Activated naive CD8-positive, alpha-beta T cell treated with anti-CD3 and anti-CD28 coated beads, Interleukin-2, amount 50 U/mL, for 24 hours (primary cell): ENCODE data around the gene PLEKHA7.
A peak's percentile ranks its signal among the peaks of the same experiment; 100 is the strongest.

Source experiments
- ATAC-seq: fragments of 150-1000 bp; cut with Tn5 transposase; one replicate; pipeline ENCODE4 v1.10.0; 2021
- DNase-seq: peaks from one replicate; pipeline ENCODE4 v3.0.0; 2021
- H3K27ac Mint-ChIP-seq: one replicate; pipeline ENCODE4 v1.8.0; 2021; ENCODE audit warnings: mild to moderate bottlenecking, mixed read lengths
- H3K27me3 Mint-ChIP-seq: one replicate; pipeline ENCODE4 v1.8.0; 2021; ENCODE audit warnings: mixed read lengths
- H3K36me3 Mint-ChIP-seq: one replicate; pipeline ENCODE4 v1.8.0; 2021; ENCODE audit warnings: low read depth, mixed read lengths
- H3K4me1 Mint-ChIP-seq: one replicate; pipeline ENCODE4 v1.8.0; 2021; ENCODE audit warnings: mixed read lengths
- H3K4me3 Mint-ChIP-seq: one replicate; pipeline ENCODE4 v1.8.0; 2021; ENCODE audit warnings: mild to moderate bottlenecking, moderate library complexity, mixed read lengths
- H3K9me3 Mint-ChIP-seq: one replicate; pipeline ENCODE4 v1.8.0; 2021; ENCODE audit warnings: mixed read lengths

Gene PLEKHA7

DNA sequence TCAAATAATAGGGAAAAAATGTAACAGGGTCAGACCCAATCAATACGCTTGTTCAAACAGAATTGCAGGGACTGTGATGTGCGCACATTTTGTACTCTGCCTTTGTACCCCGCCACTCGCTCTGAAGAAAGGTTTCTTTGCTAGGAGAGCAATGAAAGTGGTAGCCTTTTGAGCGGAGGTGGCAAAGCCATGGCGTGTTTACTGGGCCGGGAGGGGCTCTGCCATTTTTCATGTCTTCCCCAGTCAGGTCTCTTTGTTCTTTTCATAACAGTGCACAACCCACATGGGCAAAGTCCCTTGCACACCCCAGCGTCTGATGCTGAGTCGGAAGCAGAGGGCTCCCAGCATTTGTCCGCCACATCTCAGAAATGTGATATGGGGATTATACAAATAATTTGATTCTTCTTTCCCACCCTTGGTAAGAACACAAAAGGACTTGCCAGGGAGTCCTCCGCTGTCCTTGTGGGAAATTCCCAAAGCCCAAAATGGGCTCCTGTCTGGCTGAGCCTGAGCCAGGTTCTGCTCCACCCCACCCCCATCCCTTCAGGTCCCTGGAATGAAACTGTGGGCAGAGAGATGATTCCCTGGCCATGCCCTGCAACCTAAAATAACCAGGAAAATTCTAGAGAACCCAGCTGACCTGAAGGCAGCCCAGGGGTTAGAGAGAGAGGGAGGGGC is 239.1 kb downstream of the PLEKHA7 start:
- Mint-ChIP-seq H3K9me3 (no peaks in the 10 kb centered on the region), H3K36me3 (no peaks in the 10 kb centered on the region), H3K4me3 (no peak overlapping the region), H3K27ac (no peak overlapping the region), H3K4me1 (no peaks in the 10 kb centered on the region), H3K27me3 (peaks cover 2% of the 10 kb centered on the region)
- DNase-seq (no peak), ATAC-seq (no peak)

DNA sequence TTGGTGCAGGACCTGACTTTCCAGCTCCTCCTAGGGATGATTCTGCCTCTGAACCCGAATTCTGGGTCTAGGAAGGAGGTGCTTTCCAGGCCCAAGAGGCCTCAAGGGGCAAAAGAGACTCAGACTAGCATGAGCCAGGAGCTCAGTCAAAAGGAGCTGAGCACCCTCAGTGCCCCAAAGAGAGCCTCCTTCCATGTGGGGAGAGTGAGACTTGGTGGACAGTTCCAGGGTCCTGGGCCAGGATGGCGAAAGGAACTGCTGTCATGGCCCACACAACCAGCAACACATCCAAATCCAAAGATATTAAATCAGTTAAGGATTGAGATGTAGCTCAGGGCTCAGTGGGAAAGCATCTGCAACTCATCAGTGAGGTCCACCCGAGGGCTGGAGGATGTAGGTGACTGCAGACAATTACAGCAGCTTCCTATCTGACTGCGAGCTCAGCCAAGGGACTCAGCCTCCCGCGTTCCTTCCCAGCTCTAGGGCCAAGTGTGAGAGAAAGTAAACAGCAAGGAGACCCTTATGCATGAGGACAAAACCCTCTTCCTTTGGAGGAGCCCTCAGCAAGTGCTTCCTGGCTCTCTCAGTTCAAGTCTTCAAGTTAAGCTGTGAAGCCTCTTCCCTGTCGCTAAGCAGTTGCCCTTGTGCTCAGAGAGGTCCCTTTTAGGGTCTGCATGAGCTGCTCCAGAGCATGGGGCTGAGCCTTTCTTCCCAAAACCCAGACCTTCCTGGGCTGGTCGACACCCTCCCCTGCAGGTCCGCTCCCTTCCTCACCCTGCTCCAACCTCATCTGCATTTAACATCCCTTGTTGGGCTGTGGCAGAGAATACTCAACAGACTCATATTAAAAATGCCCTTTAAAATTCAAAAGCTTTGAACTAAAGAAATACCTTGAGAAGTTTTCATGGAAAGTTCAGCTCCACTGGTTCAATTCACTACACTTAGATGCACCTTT is 240.0 kb downstream of the PLEKHA7 start:
- no peaks in the 10 kb centered on the region for H3K4me1 Mint-ChIP-seq

DNA sequence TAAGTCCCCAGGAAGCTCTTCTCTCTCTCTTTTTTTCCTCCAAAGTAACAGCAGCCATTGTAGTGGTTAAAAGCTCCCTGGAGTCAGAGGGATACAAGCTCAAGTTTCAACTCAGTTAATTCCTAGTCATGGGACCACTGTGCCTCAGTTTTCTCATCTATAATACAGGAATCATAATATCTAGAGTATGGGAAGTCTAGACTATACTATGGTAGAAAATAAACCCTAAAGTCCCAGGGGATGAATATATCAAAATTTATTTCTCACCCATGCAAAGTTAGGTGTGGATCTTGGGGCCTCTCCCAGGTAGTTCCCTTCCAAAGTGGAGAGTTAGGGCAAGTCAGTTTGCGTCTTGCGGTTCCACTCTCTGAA is 242.1 kb downstream of the PLEKHA7 start:
- Mint-ChIP-seq H3K27ac (no peak overlapping the region), H3K4me3 (no peak overlapping the region), H3K4me1 (no peaks in the 10 kb centered on the region), H3K27me3 (peaks cover 2% of the 10 kb centered on the region), H3K9me3 (no peaks in the 10 kb centered on the region), H3K36me3 (no peaks in the 10 kb centered on the region)
- DNase-seq (no peak), ATAC-seq (no peak)

More for the DNA sequence above, 240.0 kb downstream of the PLEKHA7 start:
- H3K36me3 Mint-ChIP-seq = no peaks in the 10 kb centered on the region
- ATAC-seq (no peak), DNase-seq (no peak)
- H3K27ac Mint-ChIP-seq = no peak overlapping the region
- no peaks in the 10 kb centered on the region for H3K9me3 Mint-ChIP-seq
- H3K4me3 Mint-ChIP-seq = no peak overlapping the region
- peaks cover 2% of the 10 kb centered on the region for H3K27me3 Mint-ChIP-seq

DNA sequence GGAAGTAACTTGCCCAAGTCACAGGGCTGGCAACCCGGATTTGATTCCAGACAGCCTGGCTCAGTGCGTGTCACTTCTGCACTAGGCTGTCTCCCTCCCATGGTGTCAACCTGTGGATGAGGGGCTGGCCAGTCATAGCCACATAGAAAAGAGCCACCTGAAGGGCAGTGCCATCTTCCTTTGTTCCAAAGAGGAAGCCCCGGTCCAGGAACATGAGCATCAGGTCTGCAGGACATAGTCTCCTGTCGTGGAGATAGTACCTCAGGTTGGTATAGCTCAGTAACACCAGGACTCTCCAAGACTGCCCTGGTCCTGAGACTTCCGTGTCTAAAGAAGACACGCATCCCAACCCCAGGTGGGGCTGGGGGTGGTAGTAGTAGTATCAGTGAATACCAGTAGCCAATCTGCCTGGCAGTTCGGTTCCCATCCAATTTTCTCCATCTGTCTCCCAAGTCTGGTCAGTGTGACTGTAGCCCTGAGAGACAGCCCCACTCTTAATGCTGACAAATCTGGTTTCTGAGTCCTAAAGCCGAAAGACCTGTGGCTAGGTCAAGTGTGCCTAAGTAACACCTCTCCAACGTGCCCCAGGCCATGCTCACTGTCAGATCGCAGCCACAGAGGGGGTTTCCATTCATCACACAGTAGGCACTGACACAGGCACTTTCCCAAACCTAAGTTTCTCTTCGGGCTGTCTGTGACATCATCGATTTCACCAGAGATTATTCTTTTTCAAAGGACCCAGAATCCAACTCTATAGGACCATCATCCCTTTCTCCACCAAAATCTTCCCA is 242.7 kb downstream of the PLEKHA7 start:
- Mint-ChIP-seq H3K27me3 (peaks cover 2% of the 10 kb centered on the region), H3K36me3 (no peaks in the 10 kb centered on the region), H3K27ac (no peak overlapping the region), H3K9me3 (no peaks in the 10 kb centered on the region), H3K4me1 (no peaks in the 10 kb centered on the region), H3K4me3 (no peak overlapping the region)
- no peak for ATAC-seq
- DNase-seq = no peak

DNA sequence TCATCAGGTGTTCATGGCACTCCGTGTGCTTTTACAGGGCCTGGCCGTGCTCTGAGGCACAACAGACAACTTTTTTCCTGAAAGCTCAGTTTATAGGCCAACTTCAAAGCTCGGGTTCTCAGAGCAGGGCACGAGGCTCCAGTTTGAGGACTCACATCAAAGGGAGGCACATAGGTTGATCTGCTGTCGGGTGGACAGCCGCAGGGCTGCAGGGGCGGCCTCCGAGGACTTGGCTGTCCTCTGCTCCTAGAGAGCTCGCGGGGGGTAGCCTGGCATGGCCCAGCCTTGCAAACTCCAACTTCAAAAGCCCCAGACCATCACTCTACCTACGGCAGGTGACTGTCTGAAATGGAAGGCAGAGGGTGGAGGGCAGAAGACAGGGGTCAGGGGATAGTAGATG is 244.2 kb downstream of the PLEKHA7 start:
- Mint-ChIP-seq H3K36me3 (no peaks in the 10 kb centered on the region), H3K27me3 (peaks cover 2% of the 10 kb centered on the region), H3K4me3 (no peak overlapping the region), H3K4me1 (no peaks in the 10 kb centered on the region), H3K27ac (no peak overlapping the region), H3K9me3 (no peaks in the 10 kb centered on the region)
- DNase-seq (no peak), ATAC-seq (no peak)

DNA sequence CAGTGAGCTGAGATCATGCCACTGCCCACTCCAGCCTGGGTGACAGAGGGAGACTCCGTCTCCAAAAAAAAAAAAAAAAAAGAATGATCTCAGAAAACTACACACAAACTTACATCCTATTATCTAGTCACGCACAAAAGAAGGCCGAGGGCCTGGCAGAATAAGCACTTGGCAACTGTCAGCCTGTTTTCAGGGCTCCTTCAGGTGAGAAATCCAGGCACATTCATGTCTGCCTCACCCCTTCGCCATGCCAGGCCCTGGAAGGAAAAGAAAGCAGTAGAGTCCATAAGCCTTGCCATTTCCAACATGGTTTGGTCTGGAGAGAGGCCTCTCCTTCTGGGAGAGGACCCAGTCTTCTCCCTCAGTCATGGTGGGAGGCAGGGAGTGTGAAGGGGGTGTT is 244.8 kb downstream of the PLEKHA7 start:
- Mint-ChIP-seq H3K27me3 (peaks cover 2% of the 10 kb centered on the region), H3K27ac (no peak overlapping the region), H3K4me3 (no peak overlapping the region), H3K36me3 (no peaks in the 10 kb centered on the region), H3K9me3 (no peaks in the 10 kb centered on the region), H3K4me1 (no peaks in the 10 kb centered on the region)
- ATAC-seq = no peak
- no peak for DNase-seq

DNA sequence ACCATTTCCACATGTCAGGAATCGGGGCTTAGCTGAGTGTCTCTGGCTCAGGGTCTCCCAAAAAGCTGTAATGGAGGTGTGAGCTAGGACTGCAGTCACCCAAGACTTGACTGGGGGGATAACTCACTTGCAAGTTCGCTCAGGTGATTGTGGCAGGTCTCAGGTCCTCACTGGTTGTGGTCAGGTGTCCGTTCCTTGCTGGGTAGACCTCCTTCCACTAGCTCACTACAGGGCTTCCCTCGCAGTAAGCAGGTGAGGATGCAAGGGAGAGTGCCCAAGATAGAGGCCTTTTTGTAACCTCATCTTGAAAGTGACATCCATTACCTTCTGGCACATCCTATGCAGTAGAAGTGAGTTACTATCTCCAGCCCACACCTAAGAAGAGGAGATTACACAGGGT is 246.3 kb downstream of the PLEKHA7 start:
- no peak for DNase-seq
- Mint-ChIP-seq H3K27me3 (no peaks in the 10 kb centered on the region), H3K27ac (no peak overlapping the region), H3K4me3 (no peak overlapping the region), H3K36me3 (no peaks in the 10 kb centered on the region), H3K4me1 (no peaks in the 10 kb centered on the region), H3K9me3 (no peaks in the 10 kb centered on the region)
- no peak for ATAC-seq

DNA sequence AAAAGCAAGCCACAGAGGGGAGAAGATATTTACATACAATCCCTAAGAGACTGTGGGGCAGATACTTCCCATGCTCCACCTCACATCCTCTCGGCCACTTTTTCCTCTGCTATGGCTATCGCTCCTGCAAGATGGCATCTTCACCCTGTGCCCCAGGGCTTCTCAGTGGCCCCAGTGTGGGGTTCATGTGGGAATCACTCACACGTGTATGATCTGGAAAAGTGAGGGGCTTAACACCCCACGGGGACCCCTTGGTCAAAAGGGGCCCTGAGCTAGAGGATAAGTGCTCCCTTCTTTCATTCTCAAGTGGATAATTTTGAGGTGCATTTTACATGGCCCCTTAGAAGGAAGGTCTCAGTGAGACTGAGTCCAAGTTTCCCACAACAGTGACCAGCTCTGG is 247.1 kb downstream of the PLEKHA7 start:
- H3K27me3 Mint-ChIP-seq = no peaks in the 10 kb centered on the region
- ATAC-seq (no peak), DNase-seq (no peak)
- no peaks in the 10 kb centered on the region for H3K4me1 Mint-ChIP-seq
- no peaks in the 10 kb centered on the region for H3K36me3 Mint-ChIP-seq
- no peaks in the 10 kb centered on the region for H3K9me3 Mint-ChIP-seq
- no peak overlapping the region for H3K27ac Mint-ChIP-seq
- H3K4me3 Mint-ChIP-seq = no peak overlapping the region

DNA sequence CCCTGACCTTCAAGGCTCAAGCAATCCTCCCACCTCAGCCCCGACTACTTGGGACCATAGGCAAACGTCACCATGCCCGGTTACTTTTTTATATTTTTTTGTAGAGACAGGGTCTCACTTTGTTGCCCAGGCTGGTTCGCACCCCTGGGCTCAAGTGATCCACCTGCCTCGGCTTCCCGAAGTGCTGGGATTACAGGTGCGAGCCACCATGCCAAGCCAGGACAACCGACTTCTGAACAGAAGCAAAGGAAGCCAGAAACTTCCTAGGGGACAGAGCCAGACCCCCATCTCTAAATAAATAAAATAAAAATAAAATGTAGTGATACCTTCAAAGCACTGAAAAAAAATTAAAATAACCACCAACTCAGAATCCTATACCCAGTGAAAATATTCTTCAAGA is 249.3 kb downstream of the PLEKHA7 start:
- DNase-seq (no peak), ATAC-seq (no peak)
- no peaks in the 10 kb centered on the region for H3K36me3 Mint-ChIP-seq
- no peak overlapping the region for H3K27ac Mint-ChIP-seq
- H3K27me3 Mint-ChIP-seq = no peaks in the 10 kb centered on the region
- H3K4me1 Mint-ChIP-seq = peaks cover 4% of the 10 kb centered on the region
- H3K4me3 Mint-ChIP-seq = no peak overlapping the region
- no peaks in the 10 kb centered on the region for H3K9me3 Mint-ChIP-seq

DNA sequence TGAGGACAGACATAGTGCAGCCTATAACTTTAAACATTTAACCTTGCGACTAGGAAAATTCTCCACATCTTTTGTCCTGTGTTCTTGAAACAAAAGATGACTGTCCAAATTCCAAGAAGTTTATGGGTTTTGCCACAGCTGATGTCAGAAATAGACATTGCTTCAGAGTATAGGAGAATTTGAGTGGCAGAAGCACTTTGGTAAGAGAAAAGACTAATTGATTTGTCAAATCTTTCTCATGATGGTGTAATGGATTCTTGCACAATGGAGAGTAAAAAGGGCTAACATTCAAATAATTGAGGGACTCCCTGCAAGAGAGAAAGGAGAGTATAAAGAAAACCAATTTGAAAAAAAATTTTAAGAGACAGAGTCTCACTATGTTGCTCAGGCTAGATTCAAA is 250.5 kb downstream of the PLEKHA7 start:
- H3K36me3 Mint-ChIP-seq = peaks cover 7% of the 10 kb centered on the region
- H3K9me3 Mint-ChIP-seq = no peaks in the 10 kb centered on the region
- no peaks in the 10 kb centered on the region for H3K27me3 Mint-ChIP-seq
- H3K27ac Mint-ChIP-seq = no peak overlapping the region
- ATAC-seq = no peak
- DNase-seq = no peak
- H3K4me1 Mint-ChIP-seq = peaks cover 15% of the 10 kb centered on the region
- no peak overlapping the region for H3K4me3 Mint-ChIP-seq

DNA sequence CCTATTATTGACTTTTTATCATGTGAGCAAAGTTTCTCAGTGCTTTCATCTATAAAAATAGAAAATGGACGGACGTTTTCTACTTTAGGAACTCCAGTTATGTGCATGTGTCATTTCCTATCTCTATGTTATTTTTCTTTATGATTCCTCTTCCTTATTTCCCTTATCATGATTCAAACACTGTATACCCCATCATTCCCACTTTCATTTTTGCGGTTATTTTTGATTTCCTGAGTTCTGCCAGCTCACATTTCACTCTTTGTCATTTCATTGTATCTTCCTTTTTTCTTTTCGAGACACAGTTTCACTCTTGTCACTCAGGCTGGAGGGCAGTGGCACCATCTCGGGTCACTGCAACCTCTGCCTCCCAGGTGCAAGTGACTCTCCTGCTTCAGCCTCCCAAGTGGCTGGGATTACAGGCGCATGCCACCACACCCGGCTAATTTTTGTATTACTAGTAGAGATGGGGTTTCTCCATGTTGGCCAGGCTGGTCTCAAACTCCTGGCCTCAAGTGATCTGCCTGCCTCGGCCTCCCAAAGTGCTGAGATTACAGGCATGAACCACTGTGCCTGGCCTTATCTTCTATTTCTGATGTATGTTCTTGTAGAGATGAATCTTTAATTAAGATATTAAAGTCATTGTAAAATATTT is 254.2 kb downstream of the PLEKHA7 start:
- DNase-seq = no peak
- Mint-ChIP-seq H3K4me3 (no peak overlapping the region), H3K36me3 (peaks cover 32% of the 10 kb centered on the region), H3K4me1 (peaks cover 18% of the 10 kb centered on the region), H3K9me3 (no peaks in the 10 kb centered on the region), H3K27me3 (no peaks in the 10 kb centered on the region), H3K27ac (peak overlapping the region; percentile 55)
- ATAC-seq = no peak

DNA sequence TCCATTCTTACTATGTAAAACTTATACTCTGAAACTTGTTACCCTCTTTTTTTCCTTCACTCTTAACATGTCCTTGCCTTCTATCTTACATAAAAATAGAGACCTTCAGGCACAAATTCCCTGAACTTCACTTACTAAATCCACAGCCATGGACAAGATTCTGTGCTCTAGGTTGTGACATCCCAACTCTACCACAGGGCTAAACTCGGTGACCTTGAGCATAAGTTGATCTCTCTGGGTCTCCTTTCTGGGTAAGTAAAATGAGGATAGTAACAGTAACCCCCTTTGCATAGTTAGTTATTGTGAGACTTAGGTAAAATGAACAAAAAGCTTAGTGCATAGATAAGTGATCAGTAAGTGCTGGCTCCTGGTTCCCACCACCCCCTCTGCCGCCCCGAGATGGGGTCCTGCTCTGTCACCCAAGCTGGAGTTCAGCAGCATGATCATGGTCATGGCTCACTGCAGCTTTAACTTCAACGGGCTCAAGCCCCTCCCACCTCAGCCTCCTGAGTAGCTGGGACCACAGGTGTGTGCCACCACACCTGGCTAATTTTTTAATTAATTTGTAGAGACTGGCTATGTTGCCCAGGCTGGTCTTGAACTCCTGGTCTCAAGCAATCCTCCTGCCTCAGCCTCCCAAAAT is 255.7 kb downstream of the PLEKHA7 start:
- Mint-ChIP-seq H3K9me3 (no peaks in the 10 kb centered on the region), H3K27me3 (no peaks in the 10 kb centered on the region), H3K27ac (no peak overlapping the region), H3K4me3 (no peak overlapping the region), H3K36me3 (peaks cover 39% of the 10 kb centered on the region), H3K4me1 (peaks cover 26% of the 10 kb centered on the region)
- DNase-seq = no peak
- ATAC-seq = no peak

DNA sequence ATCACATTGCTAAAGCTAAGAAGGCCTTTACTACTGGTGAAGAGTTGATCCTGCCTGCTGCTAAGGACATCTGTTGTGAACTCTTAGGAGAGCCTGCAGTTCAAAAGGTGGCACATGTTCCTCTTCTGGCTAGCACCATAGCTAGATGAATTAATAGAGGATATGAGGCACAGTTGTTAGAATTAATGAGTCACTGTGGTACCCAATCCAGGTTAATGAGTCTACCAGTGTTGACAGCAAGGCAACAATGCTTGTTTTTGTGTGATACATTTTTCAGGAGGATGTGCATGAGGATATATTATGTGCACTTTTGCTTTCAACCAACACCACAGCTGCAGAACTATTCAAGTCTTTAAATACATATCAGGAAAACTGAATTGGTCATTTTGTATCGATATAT is 263.8 kb downstream of the PLEKHA7 start:
- peaks cover 71% of the 10 kb centered on the region for H3K36me3 Mint-ChIP-seq
- peak overlapping the region; percentile 61 for H3K27ac Mint-ChIP-seq
- no peaks in the 10 kb centered on the region for H3K27me3 Mint-ChIP-seq
- DNase-seq (no peak), ATAC-seq (peak; percentile 24)
- no peak overlapping the region for H3K4me3 Mint-ChIP-seq
- peaks cover 42% of the 10 kb centered on the region for H3K4me1 Mint-ChIP-seq
- no peaks in the 10 kb centered on the region for H3K9me3 Mint-ChIP-seq

DNA sequence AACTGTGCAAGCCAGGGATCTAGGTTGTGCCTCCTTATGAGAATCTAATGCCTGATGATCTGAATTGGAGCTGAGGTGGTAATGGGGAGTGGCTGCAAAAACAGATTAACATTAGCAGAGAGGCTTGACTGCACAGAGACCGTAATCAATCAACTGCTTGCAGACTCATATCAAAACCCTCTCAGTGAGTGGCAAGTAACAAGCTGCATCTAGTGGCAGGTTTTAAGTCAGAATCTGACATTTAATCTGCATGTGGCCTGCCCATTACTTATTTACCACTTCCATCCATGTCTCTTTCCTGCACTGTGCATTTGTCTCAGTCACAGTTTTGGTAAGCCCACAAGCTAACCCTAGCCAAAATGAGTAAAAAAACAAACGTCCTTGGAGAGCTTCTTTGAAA is 264.5 kb downstream of the PLEKHA7 start:
- no peak for DNase-seq
- peak; percentile 93 for ATAC-seq
- H3K4me1 Mint-ChIP-seq = peaks cover 47% of the 10 kb centered on the region
- H3K27me3 Mint-ChIP-seq = no peaks in the 10 kb centered on the region
- H3K9me3 Mint-ChIP-seq = no peaks in the 10 kb centered on the region
- H3K36me3 Mint-ChIP-seq = peaks cover 71% of the 10 kb centered on the region
- peak overlapping the region; percentile 61 for H3K27ac Mint-ChIP-seq
- H3K4me3 Mint-ChIP-seq = no peak overlapping the region
